GM13976 (cell line): Measurements from ENCODE around the gene PDE4D.
"Not testable (repeated sequence)": the region's sequence is repeated elsewhere in the genome, so short reads cannot be mapped to it uniquely, and the experiment has no call there.

Experiments
- DNase-seq: peaks from one replicate; pipeline ENCODE4 v3.0.0; 2012; ENCODE audit warnings: low spot score
- CTCF ChIP-seq: IDR thresholded peaks from 2 replicates; pipeline ENCODE4 v1.5.1; 2012; ENCODE audit warnings: borderline replicate concordance, mild to moderate bottlenecking; ENCODE audit not compliant: insufficient read depth; ENCODE audit errors: extremely low read depth, missing control alignments, control extremely low read depth
- in situ Hi-C: fragments of 300-500 bp; cut with MboI; formaldehyde crosslinking; loops from one replicate; pipeline ENCODE4 v1.12.0; 2022; ENCODE audit warnings: low sequenced_read_pairs, mixed read lengths, inconsistent platforms; ENCODE audit not compliant: unreplicated experiment

PDE4D gene

GRCh38 chr5:59002162-59002825 is 891.2 kb downstream of the PDE4D start:
- TF ChIP-seq CTCF: no peak
- in situ Hi-C loops: loop anchor here (10.0 kb wide), 1 partner anchor 107 kb away; no protein-coding TSS in a partner anchor
- no peak for DNase-seq

GRCh38 chr5:59001716-59002115 is 891.8 kb downstream of the PDE4D start:
- in situ Hi-C loops: loop anchor here (10.0 kb wide), 1 partner anchor 107 kb away; no protein-coding TSS in a partner anchor
- no peak for DNase-seq
- no peak for TF ChIP-seq CTCF

- in situ Hi-C loops: loop anchor here (10.0 kb wide), 1 partner anchor 106 kb away; no protein-coding TSS in a partner anchor
Measured at GRCh38 chr5:59001154-59001553, 892.4 kb downstream of the PDE4D start.

GRCh38 chr5:59000211-59000610 is 893.3 kb downstream of the PDE4D start:
- TF ChIP-seq CTCF: no peak
- in situ Hi-C loops: loop anchor here (10.0 kb wide), 1 partner anchor 105 kb away; no protein-coding TSS in a partner anchor
- DNase-seq: no peak

More at GRCh38 chr5:59001154-59001553, 892.4 kb downstream of the PDE4D start:
- DNase-seq: no peak
- no peak for TF ChIP-seq CTCF

GRCh38 chr5:58999804-59000203 is 893.7 kb downstream of the PDE4D start:
- no peak for DNase-seq
- in situ Hi-C loops: loop anchor here (10.0 kb wide), 1 partner anchor 105 kb away; no protein-coding TSS in a partner anchor
- no peak for TF ChIP-seq CTCF

GRCh38 chr5:58998544-58998943 is 895.0 kb downstream of the PDE4D start:
- DNase-seq: no peak
- in situ Hi-C loops: no loop called here
- no peak for TF ChIP-seq CTCF

- in situ Hi-C loops, DNase-seq: not testable (repeated sequence)
Measured at GRCh38 chr5:58995779-58996178, 897.7 kb downstream of the PDE4D start.
